ENCODE results near the gene C2orf92. TPM values are rescaled to one million over a fixed set of nuclear protein-coding genes. Genes with fewer than 3 reads are reported as not detected.

C2orf92 gene
- total RNA-seq, 2 experiments from 2014 or later: 2.7 to 2.8 TPM

- Mint-ChIP-seq H3K4me3 (no peak overlapping the region), H3K36me3 (ENCODE audit: low read depth) (peaks cover 43% of the 10 kb centered on the region), H3K27me3 (ENCODE audit: low read depth) (no peaks in the 10 kb centered on the region), H3K27ac (no peak overlapping the region), H3K4me1 (ENCODE audit: low read depth) (peaks cover 19% of the 10 kb centered on the region), H3K9me3 (no peaks in the 10 kb centered on the region)
- CTCF ChIA-PET: interaction anchor here (1.3 kb wide), 1 partner anchor 23 kb away, joined by 3 read pairs; no protein-coding TSS in a partner anchor
- intact Hi-C loops (cut with micrococcal nuclease): no loop called here
- DNase-seq: no peak
Observed at GRCh38 chr2:97737421-97738178, 68.1 kb downstream of the C2orf92 start.

GRCh38 chr2:97738179-97739019 lies 68.9 kb downstream of the C2orf92 start:
- Mint-ChIP-seq H3K9me3 (no peaks in the 10 kb centered on the region), H3K27me3 (ENCODE audit: low read depth) (no peaks in the 10 kb centered on the region), H3K36me3 (ENCODE audit: low read depth) (peaks cover 41% of the 10 kb centered on the region), H3K4me3 (no peak overlapping the region), H3K27ac (no peak overlapping the region), H3K4me1 (ENCODE audit: low read depth) (peaks cover 20% of the 10 kb centered on the region)
- CTCF ChIA-PET: interaction anchor here (4.1 kb wide), 1 partner anchor 10 kb away, joined by 34 read pairs; no protein-coding TSS in a partner anchor
- intact Hi-C loops (cut with micrococcal nuclease): no loop called here
- no peak for DNase-seq

GRCh38 chr2:97739020-97739892 lies 69.7 kb downstream of the C2orf92 start:
- H3K36me3 Mint-ChIP-seq (ENCODE audit: low read depth): peaks cover 35% of the 10 kb centered on the region
- DNase-seq: no peak
- no peak overlapping the region for H3K4me3 Mint-ChIP-seq
- H3K4me1 Mint-ChIP-seq (ENCODE audit: low read depth): peaks cover 25% of the 10 kb centered on the region
- H3K27ac Mint-ChIP-seq: no peak overlapping the region
- intact Hi-C loops (cut with micrococcal nuclease): no loop called here
- H3K9me3 Mint-ChIP-seq: no peaks in the 10 kb centered on the region
- no peaks in the 10 kb centered on the region for H3K27me3 Mint-ChIP-seq (ENCODE audit: low read depth)
- CTCF ChIA-PET: interaction anchor here (0.7 to 4.1 kb wide), 9 partner anchors 10 to 149 kb away, joined by 3 to 34 read pairs (median 3); no protein-coding TSS in a partner anchor

DNA sequence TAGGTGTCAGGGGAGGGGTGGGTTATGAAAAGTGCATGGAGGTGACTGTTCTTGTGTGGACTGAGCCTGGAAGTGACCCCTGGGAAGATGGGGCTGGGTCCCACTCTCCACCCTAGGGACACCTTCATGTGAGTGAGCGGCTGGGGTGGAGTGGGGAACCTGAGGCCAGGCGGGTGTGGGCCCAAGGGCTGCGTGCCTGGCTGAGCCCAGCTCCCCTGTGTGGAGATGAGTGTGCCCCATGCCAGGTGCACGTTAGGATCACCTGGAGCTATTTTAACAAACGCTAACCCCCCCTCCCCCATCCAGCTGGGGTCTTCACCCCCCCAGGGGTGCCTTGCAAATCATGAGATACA lies 70.4 kb downstream of the C2orf92 start:
- H3K4me3 Mint-ChIP-seq: no peak overlapping the region
- H3K36me3 Mint-ChIP-seq (ENCODE audit: low read depth): peaks cover 35% of the 10 kb centered on the region
- no peaks in the 10 kb centered on the region for H3K27me3 Mint-ChIP-seq (ENCODE audit: low read depth)
- intact Hi-C loops (cut with micrococcal nuclease): no loop called here
- CTCF ChIA-PET: interaction anchor here (0.7 to 4.1 kb wide), 11 partner anchors 9 to 149 kb away, joined by 3 to 34 read pairs (median 6); no protein-coding TSS in a partner anchor
- H3K4me1 Mint-ChIP-seq (ENCODE audit: low read depth): peaks cover 30% of the 10 kb centered on the region
- H3K9me3 Mint-ChIP-seq: no peaks in the 10 kb centered on the region
- DNase-seq: no peak
- no peak overlapping the region for H3K27ac Mint-ChIP-seq

GRCh38 chr2:97740590-97741182 lies 71.2 kb downstream of the C2orf92 start:
- intact Hi-C loops (cut with micrococcal nuclease): no loop called here
- peak; percentile 50 for DNase-seq
- Mint-ChIP-seq H3K4me3 (no peak overlapping the region), H3K4me1 (ENCODE audit: low read depth) (peaks cover 37% of the 10 kb centered on the region), H3K36me3 (ENCODE audit: low read depth) (peaks cover 35% of the 10 kb centered on the region), H3K9me3 (no peaks in the 10 kb centered on the region), H3K27me3 (ENCODE audit: low read depth) (no peaks in the 10 kb centered on the region), H3K27ac (peak overlapping the region; percentile 72)
- CTCF ChIA-PET: interaction anchor here (0.7 to 4.1 kb wide), 15 partner anchors 8 to 150 kb away, joined by 3 to 34 read pairs (median 6); partner anchors contain the start of gene ZAP70

- H3K36me3 Mint-ChIP-seq (ENCODE audit: low read depth): peaks cover 33% of the 10 kb centered on the region
- CTCF ChIA-PET: interaction anchor here (0.7 to 4.1 kb wide), 13 partner anchors 9 to 528 kb away, joined by 3 to 34 read pairs (median 6); partner anchors contain the start of gene ZAP70
- peak overlapping the region; percentile 16 for H3K27ac Mint-ChIP-seq
- H3K27me3 Mint-ChIP-seq (ENCODE audit: low read depth): no peaks in the 10 kb centered on the region
- no peaks in the 10 kb centered on the region for H3K9me3 Mint-ChIP-seq
- no peak for DNase-seq
- intact Hi-C loops (cut with micrococcal nuclease): no loop called here
- no peak overlapping the region for H3K4me3 Mint-ChIP-seq
- peaks cover 41% of the 10 kb centered on the region for H3K4me1 Mint-ChIP-seq (ENCODE audit: low read depth)
Observed at GRCh38 chr2:97741251-97741650, 71.7 kb downstream of the C2orf92 start.

DNA sequence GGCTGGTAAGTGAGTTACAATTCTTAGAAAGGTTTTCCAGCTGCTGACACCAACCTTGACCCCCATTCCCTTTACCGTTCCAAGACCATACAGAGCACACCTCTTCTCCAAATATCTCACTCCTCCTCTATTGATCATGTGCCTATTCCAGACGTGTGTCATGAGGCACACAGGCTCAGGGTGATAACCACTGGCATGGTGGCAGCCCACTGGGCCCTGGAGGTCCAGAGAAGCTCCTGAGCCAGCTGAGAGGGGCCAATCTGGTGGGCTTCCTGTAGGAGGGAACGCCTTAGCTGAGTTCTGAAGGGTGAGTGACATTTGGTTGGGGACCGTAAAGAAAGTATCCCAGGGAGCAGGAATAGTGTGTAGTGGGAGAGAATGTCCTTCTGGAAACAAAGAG lies 72.2 kb downstream of the C2orf92 start:
- Mint-ChIP-seq H3K27me3 (ENCODE audit: low read depth) (no peaks in the 10 kb centered on the region), H3K27ac (peak overlapping the region; percentile 16), H3K4me3 (no peak overlapping the region), H3K4me1 (ENCODE audit: low read depth) (peaks cover 41% of the 10 kb centered on the region), H3K9me3 (no peaks in the 10 kb centered on the region), H3K36me3 (ENCODE audit: low read depth) (peaks cover 30% of the 10 kb centered on the region)
- DNase-seq: no peak
- intact Hi-C loops (cut with micrococcal nuclease): no loop called here
- CTCF ChIA-PET: interaction anchor here (0.6 to 4.1 kb wide), 12 partner anchors 9 to 528 kb away, joined by 3 to 34 read pairs (median 6); partner anchors contain the start of gene ZAP70

- Mint-ChIP-seq H3K36me3 (ENCODE audit: low read depth) (peaks cover 26% of the 10 kb centered on the region), H3K4me3 (no peak overlapping the region), H3K4me1 (ENCODE audit: low read depth) (peaks cover 44% of the 10 kb centered on the region), H3K27me3 (ENCODE audit: low read depth) (no peaks in the 10 kb centered on the region), H3K27ac (peak overlapping the region; percentile 72), H3K9me3 (no peaks in the 10 kb centered on the region)
- peak; percentile 21 for DNase-seq
- CTCF ChIA-PET: interaction anchor here (0.6 to 4.1 kb wide), 4 partner anchors 9 to 646 kb away, joined by 3 to 34 read pairs (median 8); no protein-coding TSS in a partner anchor
- intact Hi-C loops (cut with micrococcal nuclease): no loop called here
Observed at GRCh38 chr2:97742381-97742847, 72.9 kb downstream of the C2orf92 start.

GRCh38 chr2:97743913-97744312 lies 74.4 kb downstream of the C2orf92 start:
- Mint-ChIP-seq H3K4me3 (no peak overlapping the region), H3K27me3 (ENCODE audit: low read depth) (no peaks in the 10 kb centered on the region), H3K4me1 (ENCODE audit: low read depth) (peaks cover 51% of the 10 kb centered on the region), H3K9me3 (no peaks in the 10 kb centered on the region), H3K27ac (peak overlapping the region; percentile 16), H3K36me3 (ENCODE audit: low read depth) (peaks cover 18% of the 10 kb centered on the region)
- intact Hi-C loops (cut with micrococcal nuclease): no loop called here
- DNase-seq: no peak
- CTCF ChIA-PET: interaction anchor here (1.1 to 2.8 kb wide), 5 partner anchors 9 to 47 kb away, joined by 4 to 14 read pairs (median 8); no protein-coding TSS in a partner anchor

DNA sequence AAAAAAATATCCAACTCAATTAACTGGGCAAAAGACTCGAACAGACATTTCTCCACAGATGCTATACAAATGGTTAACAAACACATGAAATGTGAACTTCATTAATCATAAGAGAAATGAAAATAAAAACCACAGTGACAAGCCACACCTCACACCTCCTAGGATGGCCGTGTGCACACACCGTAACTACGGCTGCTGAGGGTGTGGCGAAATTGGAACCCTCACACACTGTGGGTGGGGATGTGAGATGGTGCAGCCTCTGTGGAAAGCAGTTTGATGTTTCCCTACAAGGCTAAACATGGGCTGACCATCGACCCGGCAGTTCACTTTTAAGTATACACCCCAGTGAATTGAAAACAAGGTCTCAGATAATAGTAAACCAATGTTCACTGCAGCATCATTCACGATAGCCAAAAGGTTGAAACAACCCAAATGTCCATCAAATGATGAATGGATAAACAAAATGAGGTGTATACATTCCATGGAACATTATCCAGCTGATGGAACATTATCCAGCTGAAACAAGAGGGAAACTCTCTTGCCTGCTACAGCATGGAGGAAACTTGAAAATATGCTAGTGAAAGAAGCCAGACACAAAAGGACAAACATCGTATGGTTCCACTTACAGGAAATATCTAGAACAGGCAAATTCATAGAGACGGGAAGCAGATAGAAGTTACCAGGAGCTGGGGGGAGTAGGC lies 76.1 kb downstream of the C2orf92 start:
- H3K9me3 Mint-ChIP-seq: no peaks in the 10 kb centered on the region
- H3K36me3 Mint-ChIP-seq (ENCODE audit: low read depth): peaks cover 12% of the 10 kb centered on the region
- peak; percentile 73 for DNase-seq
- H3K4me3 Mint-ChIP-seq: no peak overlapping the region
- H3K27me3 Mint-ChIP-seq (ENCODE audit: low read depth): no peaks in the 10 kb centered on the region
- no peak overlapping the region for H3K27ac Mint-ChIP-seq
- peaks cover 50% of the 10 kb centered on the region for H3K4me1 Mint-ChIP-seq (ENCODE audit: low read depth)
- intact Hi-C loops (cut with micrococcal nuclease): no loop called here
- CTCF ChIA-PET: interaction anchor here (0.7 to 2.8 kb wide), 4 partner anchors 18 to 46 kb away, joined by 3 to 14 read pairs (median 3); no protein-coding TSS in a partner anchor

Measured in activated naive CD4-positive, alpha-beta T cell treated with anti-CD3 and anti-CD28 coated beads for 36 hours (primary cell).